ENCODE data around the gene ACSL1. TPM values are rescaled to one million over a fixed set of nuclear protein-coding genes. Genes with fewer than 3 reads are reported as not detected.

Gene ACSL1
- polyA plus RNA-seq, 1 donor from 2014 or later = 30.7 TPM

DNA sequence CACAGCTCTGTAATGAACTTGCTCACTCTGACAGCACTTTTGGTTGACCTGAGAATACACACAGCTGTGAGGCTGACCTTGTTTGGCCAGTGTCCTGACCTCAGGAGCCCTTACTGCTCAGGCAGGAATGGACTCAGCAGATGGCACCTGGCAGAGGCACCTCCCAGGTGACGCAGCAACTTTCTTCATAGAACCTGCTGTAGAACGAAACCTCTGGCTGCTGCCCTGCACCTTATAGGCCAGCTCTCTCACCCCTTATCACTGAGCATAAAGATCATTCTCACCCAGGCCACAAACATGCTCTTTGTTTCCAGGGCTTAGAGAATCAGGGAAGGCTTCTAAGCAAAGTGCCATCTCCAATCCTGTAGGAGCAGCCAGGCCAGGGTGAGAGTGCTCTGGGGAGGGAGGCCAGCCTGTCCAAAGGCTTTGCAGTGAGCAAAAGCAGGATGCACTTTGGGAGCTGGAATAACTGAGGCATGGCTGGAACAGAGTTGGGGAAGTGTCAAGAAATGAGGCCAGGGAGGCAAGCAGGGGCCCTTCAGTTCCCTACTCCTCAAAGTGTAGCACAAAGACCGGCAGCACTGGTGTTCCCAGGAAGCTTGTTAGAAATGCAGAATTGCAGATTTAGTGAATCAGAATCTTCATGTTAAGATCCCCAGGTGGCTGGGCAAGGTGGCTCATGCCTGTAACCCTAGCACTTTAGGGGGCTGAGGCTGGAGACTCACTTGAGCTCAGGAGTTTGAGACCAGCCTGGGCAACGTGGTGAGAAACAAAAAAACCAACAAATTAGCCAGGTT is 78.5 kb downstream of the ACSL1 start:
- no peaks in the 10 kb centered on the region for H3K9me2 ChIP-seq (ENCODE audit: insufficient read depth, low read length)
- no peaks in the 10 kb centered on the region for H3K36me3 ChIP-seq (ENCODE audit: insufficient read depth, low read length)
- no peak overlapping the region for H3K4me2 ChIP-seq (ENCODE audit: low read length)
- no peaks in the 10 kb centered on the region for H3K27me3 ChIP-seq (ENCODE audit: insufficient read depth, low read depth, low read length)
- H2AFZ ChIP-seq (ENCODE audit: low read depth, low read length) = no peak overlapping the region
- H3K79me2 ChIP-seq (replicated peaks; ENCODE audit: insufficient read depth, low read length) = no peaks in the 10 kb centered on the region
- no peak overlapping the region for H3K27ac ChIP-seq (ENCODE audit: low read length)
- H3K9me3 ChIP-seq (ENCODE audit: low read length) = no peaks in the 10 kb centered on the region
- H4K20me1 ChIP-seq (ENCODE audit: insufficient read depth) = no peaks in the 10 kb centered on the region
- no peaks in the 10 kb centered on the region for H3F3A ChIP-seq (ENCODE audit: insufficient read depth, low read length, poor library complexity, severe bottlenecking)
- no peak for TF ChIP-seq SMC3 (conservative IDR thresholded peaks at IDR 0.05; ENCODE audit: poor library complexity)
- TF ChIP-seq RAD21 (conservative IDR thresholded peaks at IDR 0.05) = no peak
- TF ChIP-seq, protein P1, sequence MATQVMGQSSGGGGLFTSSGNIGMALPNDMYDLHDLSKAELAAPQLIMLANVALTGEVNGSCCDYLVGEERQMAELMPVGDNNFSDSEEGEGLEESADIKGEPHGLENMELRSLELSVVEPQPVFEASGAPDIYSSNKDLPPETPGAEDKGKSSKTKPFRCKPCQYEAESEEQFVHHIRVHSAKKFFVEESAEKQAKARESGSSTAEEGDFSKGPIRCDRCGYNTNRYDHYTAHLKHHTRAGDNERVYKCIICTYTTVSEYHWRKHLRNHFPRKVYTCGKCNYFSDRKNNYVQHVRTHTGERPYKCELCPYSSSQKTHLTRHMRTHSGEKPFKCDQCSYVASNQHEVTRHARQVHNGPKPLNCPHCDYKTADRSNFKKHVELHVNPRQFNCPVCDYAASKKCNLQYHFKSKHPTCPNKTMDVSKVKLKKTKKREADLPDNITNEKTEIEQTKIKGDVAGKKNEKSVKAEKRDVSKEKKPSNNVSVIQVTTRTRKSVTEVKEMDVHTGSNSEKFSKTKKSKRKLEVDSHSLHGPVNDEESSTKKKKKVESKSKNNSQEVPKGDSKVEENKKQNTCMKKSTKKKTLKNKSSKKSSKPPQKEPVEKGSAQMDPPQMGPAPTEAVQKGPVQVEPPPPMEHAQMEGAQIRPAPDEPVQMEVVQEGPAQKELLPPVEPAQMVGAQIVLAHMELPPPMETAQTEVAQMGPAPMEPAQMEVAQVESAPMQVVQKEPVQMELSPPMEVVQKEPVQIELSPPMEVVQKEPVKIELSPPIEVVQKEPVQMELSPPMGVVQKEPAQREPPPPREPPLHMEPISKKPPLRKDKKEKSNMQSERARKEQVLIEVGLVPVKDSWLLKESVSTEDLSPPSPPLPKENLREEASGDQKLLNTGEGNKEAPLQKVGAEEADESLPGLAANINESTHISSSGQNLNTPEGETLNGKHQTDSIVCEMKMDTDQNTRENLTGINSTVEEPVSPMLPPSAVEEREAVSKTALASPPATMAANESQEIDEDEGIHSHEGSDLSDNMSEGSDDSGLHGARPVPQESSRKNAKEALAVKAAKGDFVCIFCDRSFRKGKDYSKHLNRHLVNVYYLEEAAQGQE (IDR thresholded peaks at IDR 0.05; ENCODE audit: borderline replicate concordance) = no peak
- no peak for TF ChIP-seq TAF1 (IDR thresholded peaks at IDR 0.05; ENCODE audit: low read depth)
- TF ChIP-seq EP300 (conservative IDR thresholded peaks at IDR 0.05; ENCODE audit: poor library complexity, severe bottlenecking) = no peak
- TF ChIP-seq, protein P2, sequence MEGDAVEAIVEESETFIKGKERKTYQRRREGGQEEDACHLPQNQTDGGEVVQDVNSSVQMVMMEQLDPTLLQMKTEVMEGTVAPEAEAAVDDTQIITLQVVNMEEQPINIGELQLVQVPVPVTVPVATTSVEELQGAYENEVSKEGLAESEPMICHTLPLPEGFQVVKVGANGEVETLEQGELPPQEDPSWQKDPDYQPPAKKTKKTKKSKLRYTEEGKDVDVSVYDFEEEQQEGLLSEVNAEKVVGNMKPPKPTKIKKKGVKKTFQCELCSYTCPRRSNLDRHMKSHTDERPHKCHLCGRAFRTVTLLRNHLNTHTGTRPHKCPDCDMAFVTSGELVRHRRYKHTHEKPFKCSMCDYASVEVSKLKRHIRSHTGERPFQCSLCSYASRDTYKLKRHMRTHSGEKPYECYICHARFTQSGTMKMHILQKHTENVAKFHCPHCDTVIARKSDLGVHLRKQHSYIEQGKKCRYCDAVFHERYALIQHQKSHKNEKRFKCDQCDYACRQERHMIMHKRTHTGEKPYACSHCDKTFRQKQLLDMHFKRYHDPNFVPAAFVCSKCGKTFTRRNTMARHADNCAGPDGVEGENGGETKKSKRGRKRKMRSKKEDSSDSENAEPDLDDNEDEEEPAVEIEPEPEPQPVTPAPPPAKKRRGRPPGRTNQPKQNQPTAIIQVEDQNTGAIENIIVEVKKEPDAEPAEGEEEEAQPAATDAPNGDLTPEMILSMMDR (IDR thresholded peaks at IDR 0.05; ENCODE audit: poor library complexity, severe bottlenecking) = no peak
- no peak for TF ChIP-seq EZH2 (IDR thresholded peaks at IDR 0.05; ENCODE audit: borderline replicate concordance, insufficient read depth, low read length, poor library complexity, severe bottlenecking)
- no peak for TF ChIP-seq MXI1 (conservative IDR thresholded peaks at IDR 0.05; ENCODE audit: poor library complexity, severe bottlenecking)
- no peak for TF ChIP-seq POLR2AphosphoS5 (IDR thresholded peaks at IDR 0.05)
- no peak overlapping the region for H3K9ac ChIP-seq (ENCODE audit: low read length)
- no peak overlapping the region for H3K4me3 ChIP-seq (ENCODE audit: low read length)

DNA sequence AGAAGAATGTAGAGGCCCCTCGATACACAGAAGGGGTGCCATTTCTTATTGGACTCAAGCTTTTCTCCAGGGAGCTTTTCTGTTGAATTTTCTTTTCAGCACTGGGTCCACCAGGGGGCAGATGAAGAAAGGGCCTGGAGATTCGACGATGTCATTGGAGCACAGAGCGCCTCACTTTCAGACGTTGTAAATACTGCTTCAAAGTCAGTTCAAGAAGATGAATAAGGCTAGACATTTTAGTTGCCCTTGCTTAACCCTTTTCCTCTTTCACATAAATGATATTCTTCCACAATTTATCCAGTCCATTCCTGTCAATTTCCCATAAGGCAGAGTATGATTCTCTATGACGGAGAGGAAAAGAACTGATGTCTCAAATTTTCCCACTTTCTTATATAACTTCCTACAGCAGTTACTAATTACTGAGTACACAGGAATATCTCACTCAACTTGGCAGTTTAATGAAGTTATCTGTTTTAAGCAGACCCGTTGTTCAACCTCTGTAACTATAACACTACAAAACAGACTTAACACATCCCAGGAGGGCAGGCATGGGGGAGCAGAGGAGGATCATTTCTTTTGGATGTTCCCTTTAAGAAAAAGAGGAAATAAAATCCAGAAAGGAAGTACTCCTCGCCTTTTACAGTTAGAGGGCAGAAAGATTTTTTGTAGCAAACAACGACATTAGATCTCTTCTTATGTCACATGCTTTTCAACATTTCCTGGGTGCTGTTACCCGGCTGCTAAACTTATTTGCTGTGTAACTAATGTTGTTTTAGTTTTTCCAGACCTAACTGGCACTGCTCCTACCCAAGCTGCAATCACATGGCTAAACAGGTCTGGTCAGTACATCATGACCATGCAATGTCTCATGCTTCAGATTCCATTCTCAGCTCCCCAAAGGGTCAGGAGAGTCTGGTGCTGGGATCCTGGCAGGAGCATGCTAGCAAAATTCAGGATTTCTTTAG is 79.7 kb downstream of the ACSL1 start:
- no peak overlapping the region for H2AFZ ChIP-seq (ENCODE audit: low read depth, low read length)
- TF ChIP-seq, protein P2 (IDR thresholded peaks at IDR 0.05; ENCODE audit: poor library complexity, severe bottlenecking) = peak; percentile 69
- TF ChIP-seq MXI1 (conservative IDR thresholded peaks at IDR 0.05; ENCODE audit: poor library complexity, severe bottlenecking) = no peak
- TF ChIP-seq, protein P1 (IDR thresholded peaks at IDR 0.05; ENCODE audit: borderline replicate concordance) = no peak
- TF ChIP-seq RAD21 (conservative IDR thresholded peaks at IDR 0.05) = peak; percentile 72
- no peak for TF ChIP-seq TAF1 (IDR thresholded peaks at IDR 0.05; ENCODE audit: low read depth)
- TF ChIP-seq SMC3 (conservative IDR thresholded peaks at IDR 0.05; ENCODE audit: poor library complexity) = peak; percentile 79
- TF ChIP-seq EZH2 (IDR thresholded peaks at IDR 0.05; ENCODE audit: borderline replicate concordance, insufficient read depth, low read length, poor library complexity, severe bottlenecking) = no peak
- TF ChIP-seq EP300 (conservative IDR thresholded peaks at IDR 0.05; ENCODE audit: poor library complexity, severe bottlenecking) = no peak
- TF ChIP-seq POLR2AphosphoS5 (IDR thresholded peaks at IDR 0.05) = no peak
- no peaks in the 10 kb centered on the region for H3K36me3 ChIP-seq (ENCODE audit: insufficient read depth, low read length)
- no peaks in the 10 kb centered on the region for H3K9me2 ChIP-seq (ENCODE audit: insufficient read depth, low read length)
- H3K27ac ChIP-seq (ENCODE audit: low read length) = no peak overlapping the region
- no peaks in the 10 kb centered on the region for H3F3A ChIP-seq (ENCODE audit: insufficient read depth, low read length, poor library complexity, severe bottlenecking)
- H3K79me2 ChIP-seq (replicated peaks; ENCODE audit: insufficient read depth, low read length) = no peaks in the 10 kb centered on the region
- no peaks in the 10 kb centered on the region for H3K27me3 ChIP-seq (ENCODE audit: insufficient read depth, low read depth, low read length)
- H3K4me3 ChIP-seq (ENCODE audit: low read length) = no peak overlapping the region
- H3K4me2 ChIP-seq (ENCODE audit: low read length) = no peak overlapping the region
- H4K20me1 ChIP-seq (ENCODE audit: insufficient read depth) = no peaks in the 10 kb centered on the region
- H3K9me3 ChIP-seq (ENCODE audit: low read length) = no peaks in the 10 kb centered on the region
- no peak overlapping the region for H3K9ac ChIP-seq (ENCODE audit: low read length)
